Activated naive CD4-positive, alpha-beta T cell treated with anti-CD3 and anti-CD28 coated beads, Interleukin-2, amount 50 U/mL, for 24 hours (primary cell): ENCODE data around the gene WSCD1.

Source experiments
- H3K27ac Mint-ChIP-seq: one replicate; pipeline ENCODE4 v1.8.0; 2021; ENCODE audit warnings: mild to moderate bottlenecking, mixed read lengths
- H3K27me3 Mint-ChIP-seq: one replicate; pipeline ENCODE4 v1.8.0; 2021; ENCODE audit warnings: mixed read lengths
- H3K36me3 Mint-ChIP-seq: one replicate; pipeline ENCODE4 v1.8.0; 2021; ENCODE audit warnings: mixed read lengths
- H3K4me1 Mint-ChIP-seq: one replicate; pipeline ENCODE4 v1.8.0; 2021; ENCODE audit warnings: mixed read lengths
- H3K4me3 Mint-ChIP-seq: one replicate; pipeline ENCODE4 v1.8.0; 2021; ENCODE audit warnings: mild to moderate bottlenecking, mixed read lengths
- H3K9me3 Mint-ChIP-seq: one replicate; pipeline ENCODE4 v1.8.0; 2021; ENCODE audit warnings: mixed read lengths

The WSCD1 gene

DNA sequence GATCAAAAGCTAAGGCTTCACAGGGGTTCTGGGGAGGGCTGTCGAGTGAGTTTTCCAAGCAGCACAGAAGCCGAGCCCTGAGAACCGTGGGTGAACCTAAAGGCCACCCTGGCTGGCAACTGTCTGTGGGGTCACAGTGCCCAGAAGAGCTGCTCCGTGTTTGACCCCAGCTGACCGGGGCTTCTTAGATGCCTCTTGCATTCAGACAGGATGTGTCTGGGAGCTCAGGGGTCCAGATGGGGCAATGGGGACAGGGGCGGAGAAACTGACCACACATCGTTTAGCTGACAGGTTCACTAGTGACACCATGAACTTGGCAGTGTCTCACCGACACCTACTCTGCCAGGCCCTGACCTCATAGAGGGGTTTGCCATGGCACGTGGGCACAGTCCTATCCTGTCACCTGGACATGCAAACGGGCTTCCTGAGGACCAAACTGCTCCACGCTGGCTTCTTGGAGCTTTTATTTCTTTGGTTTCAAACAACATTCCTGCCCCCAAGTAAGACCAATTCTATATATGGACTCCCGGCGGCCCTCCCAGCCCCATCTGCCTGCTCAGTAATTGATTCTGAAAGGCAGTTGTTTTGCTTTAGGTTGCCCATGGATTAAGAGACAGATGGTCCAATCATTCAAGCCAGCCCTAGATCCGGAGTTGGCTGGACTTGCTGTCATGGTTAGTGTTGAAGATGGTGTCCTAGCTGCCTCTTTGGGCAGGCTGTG lies 22.2 kb downstream of the WSCD1 start:
- Mint-ChIP-seq H3K36me3 (no peaks in the 10 kb centered on the region), H3K27me3 (no peaks in the 10 kb centered on the region), H3K27ac (no peak overlapping the region), H3K9me3 (no peaks in the 10 kb centered on the region), H3K4me3 (no peak overlapping the region), H3K4me1 (no peaks in the 10 kb centered on the region)

DNA sequence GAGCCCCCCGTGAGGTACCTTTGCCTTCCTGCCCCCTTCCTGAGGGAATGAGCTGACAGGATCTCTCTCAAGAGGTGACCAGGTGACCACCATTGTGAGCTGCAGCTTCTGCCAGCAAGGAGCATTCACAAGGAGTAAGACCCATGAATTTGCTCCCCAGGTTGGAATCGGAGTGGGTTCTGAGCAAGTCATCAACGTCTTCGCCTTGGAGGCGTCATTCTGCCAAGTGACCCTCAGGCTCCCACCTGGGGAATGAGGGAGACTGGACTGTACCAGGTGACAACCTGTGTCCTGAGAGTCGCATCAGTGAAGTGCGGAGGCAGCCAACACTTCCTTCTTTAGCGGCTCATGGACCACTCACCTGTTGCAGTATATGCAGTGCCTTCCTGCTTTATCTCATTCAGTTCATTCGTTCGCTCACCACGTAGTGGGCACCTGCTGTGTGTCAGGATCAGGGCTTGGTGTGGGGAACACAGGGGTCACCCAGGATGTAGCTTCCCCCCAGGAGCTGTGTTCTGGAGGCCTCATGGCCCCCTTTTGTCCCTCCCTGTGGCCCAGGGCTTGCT lies 22.8 kb downstream of the WSCD1 start:
- Mint-ChIP-seq H3K4me1 (no peaks in the 10 kb centered on the region), H3K27ac (no peak overlapping the region), H3K36me3 (no peaks in the 10 kb centered on the region), H3K4me3 (no peak overlapping the region), H3K27me3 (no peaks in the 10 kb centered on the region), H3K9me3 (no peaks in the 10 kb centered on the region)

DNA sequence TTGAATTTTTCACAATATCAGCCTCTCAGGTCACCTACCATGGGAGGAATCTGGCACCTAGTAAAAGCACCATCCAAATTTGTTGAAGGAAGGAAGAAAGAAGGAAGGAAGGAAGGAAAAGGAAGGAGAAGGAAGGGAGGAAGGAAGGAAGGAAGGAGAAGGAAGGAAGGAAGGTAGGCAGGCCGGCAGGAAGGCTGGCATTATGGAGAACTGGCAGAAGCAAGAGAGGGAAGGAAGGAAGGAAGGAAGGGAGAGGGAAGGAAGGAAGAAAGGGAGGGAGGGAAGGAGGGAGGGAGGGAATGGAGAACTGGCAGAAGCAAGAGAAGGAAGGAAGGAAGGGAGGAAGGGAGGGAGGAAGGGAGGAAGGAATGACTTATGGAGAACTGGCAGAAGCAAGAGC lies 24.3 kb downstream of the WSCD1 start:
- no peaks in the 10 kb centered on the region for H3K9me3 Mint-ChIP-seq
- no peaks in the 10 kb centered on the region for H3K4me1 Mint-ChIP-seq
- H3K36me3 Mint-ChIP-seq = no peaks in the 10 kb centered on the region
- H3K4me3 Mint-ChIP-seq = no peak overlapping the region
- no peaks in the 10 kb centered on the region for H3K27me3 Mint-ChIP-seq
- no peak overlapping the region for H3K27ac Mint-ChIP-seq

DNA sequence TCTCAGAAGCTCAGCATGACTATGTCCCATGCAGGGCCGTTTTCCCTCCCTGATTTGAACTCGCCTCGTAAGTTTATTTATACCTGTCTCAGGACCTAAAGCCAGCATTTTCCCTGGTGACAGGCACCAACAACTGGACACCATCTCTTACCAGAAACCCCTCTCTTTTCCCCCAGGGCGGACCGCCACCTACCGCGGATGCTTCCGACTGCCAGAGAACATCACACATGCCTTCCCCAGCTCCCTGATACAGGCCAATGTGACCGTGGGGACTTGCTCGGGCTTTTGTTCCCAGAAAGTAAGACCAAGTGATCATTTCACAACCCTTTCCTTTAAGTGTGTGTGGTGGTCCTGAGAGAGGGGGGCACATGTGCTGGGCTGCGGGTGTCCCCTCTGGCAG lies 24.7 kb downstream of the WSCD1 start:
- Mint-ChIP-seq H3K4me1 (no peaks in the 10 kb centered on the region), H3K9me3 (no peaks in the 10 kb centered on the region), H3K27ac (no peak overlapping the region), H3K4me3 (no peak overlapping the region), H3K36me3 (no peaks in the 10 kb centered on the region), H3K27me3 (no peaks in the 10 kb centered on the region)

DNA sequence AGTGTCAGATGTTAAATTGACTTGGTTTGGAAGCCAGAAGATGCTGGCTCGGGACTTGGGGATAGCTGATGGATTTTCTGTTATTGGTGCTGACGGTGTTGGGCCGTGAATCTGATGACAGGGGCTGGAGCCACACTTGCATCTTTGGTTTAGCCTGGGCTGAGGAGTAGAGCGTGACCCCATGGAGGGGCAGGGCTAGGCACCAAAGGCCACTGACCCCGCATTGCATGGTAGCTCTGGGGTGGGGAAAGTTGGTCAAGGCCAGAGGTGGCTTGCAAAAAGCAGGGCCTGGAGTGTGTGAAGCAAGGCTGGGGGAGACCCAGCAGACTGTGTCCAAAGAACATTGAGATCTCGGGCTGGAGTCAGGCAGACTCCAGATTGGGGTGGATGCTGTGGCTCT lies 25.3 kb downstream of the WSCD1 start:
- no peak overlapping the region for H3K27ac Mint-ChIP-seq
- no peak overlapping the region for H3K4me3 Mint-ChIP-seq
- H3K36me3 Mint-ChIP-seq = no peaks in the 10 kb centered on the region
- no peaks in the 10 kb centered on the region for H3K9me3 Mint-ChIP-seq
- no peaks in the 10 kb centered on the region for H3K27me3 Mint-ChIP-seq
- no peaks in the 10 kb centered on the region for H3K4me1 Mint-ChIP-seq

DNA sequence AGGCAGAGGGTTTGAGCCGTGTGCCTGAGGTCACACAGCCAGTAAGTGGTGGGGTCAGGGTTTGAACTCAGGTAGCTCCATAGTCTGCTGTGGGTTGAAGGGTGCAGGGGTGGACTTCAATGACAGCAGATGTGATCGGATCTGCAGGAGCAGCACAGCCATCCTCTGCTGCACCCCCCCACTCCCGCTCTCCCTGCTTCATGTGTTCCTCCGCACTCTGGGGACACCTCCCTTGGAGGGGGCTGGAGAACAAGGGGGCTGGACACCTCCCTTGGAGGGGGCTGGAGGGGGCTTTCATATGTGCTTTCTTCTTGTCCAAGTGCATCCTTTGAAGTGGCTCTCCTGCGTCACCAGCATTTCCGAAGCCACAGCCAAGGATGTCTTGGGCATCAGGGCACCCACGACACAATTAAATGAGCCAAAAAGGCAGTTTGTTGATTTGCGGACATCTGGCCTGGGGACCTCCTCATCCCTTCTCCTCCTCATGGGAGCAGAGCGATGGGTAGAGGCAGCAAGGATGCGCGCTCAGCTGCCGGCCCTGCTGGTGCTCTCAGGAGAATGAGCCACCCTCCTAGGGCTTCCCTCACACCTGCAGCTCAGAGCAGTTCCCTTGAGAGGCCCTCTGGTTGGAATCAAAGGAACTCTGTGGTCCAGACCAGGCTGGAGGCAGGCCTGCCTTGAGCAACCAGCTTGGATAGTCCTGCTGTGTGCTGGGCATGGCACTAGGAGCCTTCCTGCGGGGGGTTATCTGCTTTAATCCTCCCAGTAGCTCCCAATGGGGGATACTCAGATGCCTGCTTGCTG lies 26.2 kb downstream of the WSCD1 start:
- no peaks in the 10 kb centered on the region for H3K4me1 Mint-ChIP-seq
- no peak overlapping the region for H3K27ac Mint-ChIP-seq
- no peaks in the 10 kb centered on the region for H3K36me3 Mint-ChIP-seq
- no peak overlapping the region for H3K4me3 Mint-ChIP-seq
- H3K9me3 Mint-ChIP-seq = no peaks in the 10 kb centered on the region
- no peaks in the 10 kb centered on the region for H3K27me3 Mint-ChIP-seq

DNA sequence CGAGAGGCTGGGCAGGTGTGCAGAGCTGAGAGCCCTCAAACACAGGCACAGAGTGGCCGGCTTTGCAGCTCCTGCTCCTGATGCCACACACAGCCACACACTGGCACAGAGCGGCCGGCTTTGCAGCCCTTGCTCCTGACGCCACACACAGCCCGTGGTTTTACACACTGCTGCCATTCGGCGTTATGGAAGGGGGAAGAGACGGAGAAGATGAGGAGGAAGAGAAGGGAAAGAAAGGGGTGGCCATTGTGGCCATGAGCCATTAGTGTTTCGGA lies 26.8 kb downstream of the WSCD1 start:
- no peak overlapping the region for H3K4me3 Mint-ChIP-seq
- no peak overlapping the region for H3K27ac Mint-ChIP-seq
- no peaks in the 10 kb centered on the region for H3K4me1 Mint-ChIP-seq
- no peaks in the 10 kb centered on the region for H3K36me3 Mint-ChIP-seq
- no peaks in the 10 kb centered on the region for H3K27me3 Mint-ChIP-seq
- H3K9me3 Mint-ChIP-seq = no peaks in the 10 kb centered on the region

DNA sequence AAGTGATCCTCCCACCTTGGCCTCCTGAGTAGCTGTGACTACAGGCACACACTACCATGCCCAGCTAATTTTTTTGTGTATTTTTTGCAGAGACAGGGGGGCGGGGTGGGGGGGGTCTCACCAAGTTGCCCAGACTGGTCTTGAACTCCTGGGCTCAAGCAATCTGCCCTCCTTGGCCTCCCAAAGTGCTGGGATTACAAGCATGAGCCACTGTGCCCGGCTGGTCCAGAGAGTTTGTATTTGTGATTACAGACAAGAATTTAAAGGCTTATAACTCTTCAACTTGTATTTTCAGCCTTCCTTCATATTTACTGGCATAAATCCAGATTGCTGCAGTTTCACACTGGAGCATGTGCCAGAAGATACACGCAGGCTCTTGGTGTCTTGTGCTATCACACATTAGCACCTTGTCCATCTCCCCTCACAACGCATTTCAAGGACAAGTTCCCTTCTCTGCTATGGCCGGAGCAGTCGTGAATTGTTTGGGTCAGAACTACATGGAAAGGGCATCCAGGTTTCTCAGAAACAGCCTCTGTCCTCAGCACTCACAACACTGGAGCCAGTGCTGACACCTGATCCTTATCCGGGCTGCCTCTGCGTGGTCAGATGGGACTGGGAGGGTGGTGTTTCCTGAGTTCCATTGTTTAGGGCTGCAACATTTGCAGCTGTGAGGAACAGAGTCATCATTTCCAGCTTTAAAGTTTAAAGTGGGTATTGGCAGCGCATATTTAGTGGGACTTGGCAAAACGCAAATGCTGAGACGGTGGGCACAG lies 28.1 kb downstream of the WSCD1 start:
- Mint-ChIP-seq H3K27me3 (no peaks in the 10 kb centered on the region), H3K9me3 (no peaks in the 10 kb centered on the region), H3K36me3 (no peaks in the 10 kb centered on the region), H3K4me1 (no peaks in the 10 kb centered on the region), H3K27ac (no peak overlapping the region), H3K4me3 (no peak overlapping the region)

DNA sequence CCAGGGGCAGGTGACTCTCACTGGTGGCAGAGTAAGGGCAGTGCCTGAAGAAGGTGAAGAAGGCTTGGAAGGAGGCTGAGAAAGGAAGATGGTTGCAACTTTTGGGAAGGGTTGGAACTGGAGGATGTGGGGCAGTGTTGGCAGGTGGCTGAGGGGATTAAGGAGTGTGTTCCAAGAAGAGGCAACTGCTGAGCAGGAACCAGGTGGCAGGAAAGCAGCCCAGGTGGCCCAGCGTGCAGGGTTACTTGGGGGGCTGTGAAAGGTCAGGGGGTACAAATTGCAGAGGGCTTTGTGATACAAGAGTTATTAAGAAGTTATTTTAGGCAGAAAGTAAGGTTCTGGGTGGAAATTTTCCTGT lies 28.6 kb downstream of the WSCD1 start:
- Mint-ChIP-seq H3K27me3 (no peaks in the 10 kb centered on the region), H3K27ac (no peak overlapping the region), H3K4me3 (no peak overlapping the region), H3K36me3 (no peaks in the 10 kb centered on the region), H3K9me3 (no peaks in the 10 kb centered on the region), H3K4me1 (no peaks in the 10 kb centered on the region)

DNA sequence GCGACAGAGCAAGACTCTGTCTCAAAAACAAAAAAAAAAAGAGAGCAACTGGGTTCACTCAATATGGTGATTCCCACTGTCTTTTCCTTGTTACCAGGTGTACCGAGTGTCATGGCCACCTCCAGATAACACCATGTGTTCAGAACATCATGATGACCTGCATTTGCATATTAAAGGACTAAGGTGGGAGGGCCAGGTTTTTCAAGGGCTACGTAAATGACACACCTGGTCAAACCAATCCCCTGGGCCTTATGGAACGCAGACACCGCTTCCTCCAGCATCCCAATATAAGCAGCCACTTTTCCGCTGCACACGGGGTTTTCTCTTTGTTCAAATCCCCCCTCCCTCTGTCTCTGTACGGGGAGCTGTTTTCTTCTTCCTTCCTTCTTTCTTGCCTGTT lies 29.3 kb downstream of the WSCD1 start:
- H3K27me3 Mint-ChIP-seq = peaks cover 1% of the 10 kb centered on the region
- H3K4me3 Mint-ChIP-seq = no peak overlapping the region
- no peak overlapping the region for H3K27ac Mint-ChIP-seq
- no peaks in the 10 kb centered on the region for H3K4me1 Mint-ChIP-seq
- H3K36me3 Mint-ChIP-seq = no peaks in the 10 kb centered on the region
- H3K9me3 Mint-ChIP-seq = no peaks in the 10 kb centered on the region

DNA sequence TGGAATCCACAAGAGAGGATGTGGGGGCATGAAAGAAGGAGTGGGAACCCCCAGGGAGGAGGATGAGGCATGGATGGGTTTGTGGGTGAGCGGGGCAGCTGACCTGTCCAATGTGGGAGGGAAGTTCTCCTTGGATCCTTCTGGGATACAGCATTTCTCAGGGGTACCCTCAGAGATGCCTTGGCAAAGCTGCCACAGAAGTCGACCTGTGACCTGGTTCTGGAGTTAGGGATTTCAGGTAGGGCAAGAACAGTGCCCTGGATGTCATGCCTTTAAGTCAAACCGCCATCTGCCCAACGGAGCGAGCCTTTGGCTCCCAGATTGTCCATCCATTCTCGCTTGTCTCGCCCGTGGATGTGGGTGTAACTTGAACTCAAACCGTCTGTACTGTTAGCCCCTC lies 30.0 kb downstream of the WSCD1 start:
- peaks cover 2% of the 10 kb centered on the region for H3K27me3 Mint-ChIP-seq
- H3K4me3 Mint-ChIP-seq = no peak overlapping the region
- H3K36me3 Mint-ChIP-seq = no peaks in the 10 kb centered on the region
- H3K9me3 Mint-ChIP-seq = no peaks in the 10 kb centered on the region
- H3K27ac Mint-ChIP-seq = no peak overlapping the region
- H3K4me1 Mint-ChIP-seq = no peaks in the 10 kb centered on the region

DNA sequence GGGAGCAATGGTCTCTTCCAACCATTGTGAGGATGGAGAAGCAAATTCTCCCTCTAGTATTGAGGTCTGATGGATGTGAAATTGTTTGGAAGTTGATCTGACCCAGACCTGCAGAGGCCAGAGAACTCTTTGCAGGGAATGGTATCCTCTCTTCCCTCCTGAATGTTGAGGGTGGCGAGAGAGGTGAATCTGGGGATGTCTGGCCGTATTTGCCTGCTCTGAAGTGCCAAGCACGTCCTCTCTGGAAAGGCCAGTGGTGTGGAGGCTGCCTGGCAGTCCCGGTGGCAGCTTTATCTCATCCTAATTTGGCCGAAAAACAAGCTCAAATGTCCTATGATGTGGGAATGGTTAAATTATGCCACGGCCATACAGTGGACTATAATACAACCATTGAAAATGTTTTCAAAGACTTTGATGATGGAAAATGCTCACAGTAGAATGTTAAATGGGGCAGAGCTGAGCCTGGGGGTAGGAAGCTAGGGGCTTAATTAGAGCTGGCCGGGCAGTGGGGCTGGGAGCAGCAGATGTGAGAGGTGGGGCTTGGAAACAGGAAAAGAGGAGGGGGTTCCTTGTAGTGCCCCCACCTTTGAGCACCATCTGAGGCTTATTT lies 30.8 kb downstream of the WSCD1 start:
- Mint-ChIP-seq H3K27ac (no peak overlapping the region), H3K27me3 (peaks cover 5% of the 10 kb centered on the region), H3K4me3 (no peak overlapping the region), H3K9me3 (no peaks in the 10 kb centered on the region), H3K4me1 (no peaks in the 10 kb centered on the region), H3K36me3 (no peaks in the 10 kb centered on the region)

DNA sequence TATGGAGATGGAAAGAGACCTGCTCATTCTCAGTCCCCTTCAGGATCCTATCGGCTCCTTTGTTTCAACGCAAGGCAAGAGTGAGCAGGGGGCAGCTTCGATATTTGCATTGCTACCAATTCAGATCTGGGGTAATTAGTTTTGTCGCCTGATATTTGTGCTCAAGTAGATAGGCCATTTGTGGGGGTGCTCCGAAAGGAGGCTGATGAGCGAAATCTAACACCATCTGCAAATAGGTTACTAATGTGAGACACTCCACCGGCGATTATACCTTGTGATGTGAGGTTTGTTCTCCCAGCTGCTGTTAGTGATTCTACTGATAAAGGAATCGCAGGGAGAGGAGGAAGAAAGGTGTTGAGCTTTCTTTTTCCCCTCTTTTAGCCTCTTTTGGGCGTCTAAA lies 31.5 kb downstream of the WSCD1 start:
- H3K4me1 Mint-ChIP-seq = no peaks in the 10 kb centered on the region
- no peaks in the 10 kb centered on the region for H3K36me3 Mint-ChIP-seq
- no peak overlapping the region for H3K4me3 Mint-ChIP-seq
- H3K9me3 Mint-ChIP-seq = no peaks in the 10 kb centered on the region
- H3K27ac Mint-ChIP-seq = no peak overlapping the region
- peaks cover 12% of the 10 kb centered on the region for H3K27me3 Mint-ChIP-seq

DNA sequence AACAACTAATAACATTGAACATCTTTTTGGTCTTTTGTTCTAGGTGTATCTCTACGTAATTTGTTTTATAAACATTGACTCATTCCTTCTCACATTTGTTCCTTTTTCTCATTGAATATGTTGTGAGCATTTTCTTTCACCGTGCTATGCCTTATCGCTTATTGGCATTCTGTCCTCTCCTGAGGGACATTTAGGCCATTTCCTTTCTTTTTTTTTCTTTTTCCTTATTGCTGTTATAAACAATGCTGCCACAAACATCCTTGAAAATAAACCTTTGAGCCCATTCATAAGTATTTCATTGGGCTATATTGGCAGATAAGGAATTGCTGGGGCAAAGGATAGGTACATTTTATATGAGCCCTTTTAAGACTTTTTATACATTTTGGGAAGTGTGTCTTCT lies 32.4 kb downstream of the WSCD1 start:
- Mint-ChIP-seq H3K36me3 (no peaks in the 10 kb centered on the region), H3K27ac (no peak overlapping the region), H3K27me3 (peaks cover 12% of the 10 kb centered on the region), H3K4me3 (no peak overlapping the region), H3K4me1 (no peaks in the 10 kb centered on the region), H3K9me3 (no peaks in the 10 kb centered on the region)

DNA sequence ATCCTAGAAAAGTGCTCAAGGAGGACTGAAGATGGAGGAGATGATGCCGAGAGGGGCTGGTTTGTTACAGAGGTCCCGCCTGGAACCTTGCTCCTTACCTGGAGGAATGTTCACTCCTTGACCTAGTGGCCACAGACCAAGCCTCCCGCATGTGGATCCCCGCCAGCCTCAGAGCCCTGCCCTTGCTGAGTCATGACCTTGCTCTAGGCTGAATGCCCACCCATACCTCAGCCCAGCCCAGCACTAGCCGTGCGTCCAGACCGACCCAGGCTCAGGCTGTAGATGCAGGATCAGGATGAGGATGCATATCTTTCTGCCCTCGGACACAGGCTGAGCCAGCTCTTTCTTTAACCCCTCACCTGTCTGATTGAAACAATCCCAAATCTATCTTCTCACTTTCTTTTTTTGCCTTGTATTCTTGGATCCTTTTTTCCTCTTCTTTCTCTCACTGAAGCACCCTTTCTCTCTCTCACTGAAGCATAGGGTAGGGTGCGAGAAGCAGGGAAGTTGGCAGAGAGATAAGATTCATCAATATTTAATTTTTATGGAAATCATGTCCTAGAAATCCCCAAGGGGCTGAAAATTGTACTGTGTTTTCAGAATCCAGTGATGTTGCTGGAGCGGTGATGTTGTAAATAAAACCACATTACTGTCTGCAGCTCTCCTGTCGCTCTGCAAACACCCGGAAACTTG lies 34.9 kb downstream of the WSCD1 start:
- Mint-ChIP-seq H3K27ac (no peak overlapping the region), H3K4me1 (no peaks in the 10 kb centered on the region), H3K27me3 (peaks cover 15% of the 10 kb centered on the region), H3K4me3 (no peak overlapping the region), H3K36me3 (no peaks in the 10 kb centered on the region), H3K9me3 (no peaks in the 10 kb centered on the region)
